H1 (cell line): ENCODE data around the gene GNAI2. TPM values are rescaled to one million over a fixed set of nuclear protein-coding genes. Genes with fewer than 3 reads are reported as not detected.

Experiments used
- CTCF ChIA-PET: fragments of 300-600 bp; sonication (Branson Sonifier 250); formaldehyde crosslinking; loops from one replicate; lab custom pipeline; 2021; ENCODE audit not compliant: partially characterized antibody; lab: Charles Lee
- POLR2A ChIA-PET: fragments of 300-600 bp; sonication (Branson Sonifier 250); formaldehyde crosslinking; loops from one replicate; lab custom pipeline; 2021; ENCODE audit warnings: inconsistent platforms; ENCODE audit not compliant: partially characterized antibody; lab: Charles Lee
- DNase-seq, 2 experiments: peaks; one replicate each; pipeline versions ENCODE4 v3.0.0 to v3.0.0-alpha.2; 2010 to 2022; ENCODE audit warnings: low spot score in 2 of 2, low read depth in 1 of 2, mixed read lengths in 1 of 2
- FAIRE-seq: peaks from 2 replicates; lab custom pipeline; 2011; peaks lifted over from hg19 to GRCh38; lab: Jason Lieb, UNC
- H2AFZ ChIP-seq: 2 replicates; pipeline ENCODE4 v1.8.1; 2012; ENCODE audit warnings: low read length, inconsistent platforms
- H2AK5ac ChIP-seq: 2 replicates; pipeline ENCODE4 v1.6.1; 2013; ENCODE audit warnings: low read depth, low read length
- H2BK120ac ChIP-seq: replicated peaks from 2 replicates; pipeline ENCODE3; 2013; ENCODE audit warnings: low read depth, low read length, inconsistent platforms
- H2BK12ac ChIP-seq: 2 replicates; pipeline ENCODE4 v1.6.1; 2013; ENCODE audit warnings: low read depth, low read length
- H2BK15ac ChIP-seq: 2 replicates; pipeline ENCODE4 v1.6.1; 2013; ENCODE audit warnings: low read length
- H2BK20ac ChIP-seq: 2 replicates; pipeline ENCODE4 v1.6.1; 2013; ENCODE audit warnings: low read length
- H2BK5ac ChIP-seq: 2 replicates; pipeline ENCODE4 v1.6.1; 2013; ENCODE audit warnings: low read depth, low read length
- H3K14ac ChIP-seq: 2 replicates; pipeline ENCODE4 v1.6.1; 2013; ENCODE audit warnings: inconsistent platforms; ENCODE audit not compliant: insufficient read length
- H3K18ac ChIP-seq: 2 replicates; pipeline ENCODE4 v1.6.1; 2013; ENCODE audit warnings: low read length; ENCODE audit errors: extremely low read depth
- H3K23ac ChIP-seq: 2 replicates; pipeline ENCODE4 v1.6.1; 2013; ENCODE audit warnings: inconsistent platforms; ENCODE audit not compliant: insufficient read length
- H3K23me2 ChIP-seq: 2 replicates; pipeline ENCODE4 v1.6.1; 2013; ENCODE audit warnings: low read depth, low read length
- H3K27ac ChIP-seq: 2 replicates; pipeline ENCODE4 v1.6.1; 2011; ENCODE audit warnings: low read depth, low read length, inconsistent platforms
- H3K27me3 ChIP-seq, 4 experiments: replicated peaks in 1 of 4; 1 replicate in 1 of 4; 2 replicates in 3 of 4; pipeline versions ENCODE4 v1.6.1 to v1.8.1; 2011 to 2013; ENCODE audit warnings: low read length in 3 of 4, mild to moderate bottlenecking in 3 of 4, inconsistent platforms in 2 of 4, mixed read lengths in 2 of 4, moderate library complexity in 1 of 4; ENCODE audit not compliant: control insufficient read depth in 3 of 4, insufficient read depth in 3 of 4; ENCODE audit errors: extremely low read depth in 1 of 4
- H3K36me3 ChIP-seq, 4 experiments: 2 replicates each; pipeline versions ENCODE4 v1.6.1 to v1.8.1; 2011 to 2013; ENCODE audit warnings: mild to moderate bottlenecking in 4 of 4, low read length in 3 of 4, moderate library complexity in 2 of 4, control low read depth in 1 of 4, inconsistent platforms in 1 of 4; ENCODE audit not compliant: insufficient read depth in 4 of 4, control insufficient read depth in 2 of 4
- H3K4ac ChIP-seq: replicated peaks from 2 replicates; pipeline ENCODE3; 2013; ENCODE audit warnings: low read length, low read depth, mixed read lengths, inconsistent platforms; ENCODE audit not compliant: insufficient read length
- H3K4me1 ChIP-seq, 4 experiments: replicated peaks in 1 of 4; 1 replicate in 1 of 4; 2 replicates in 3 of 4; pipeline versions ENCODE4 v1.6.1 to v1.8.1; 2011 to 2013; ENCODE audit warnings: low read length in 3 of 4, inconsistent platforms in 2 of 4, mixed read lengths in 1 of 4; ENCODE audit not compliant: insufficient read depth in 4 of 4, control insufficient read depth in 3 of 4
- H3K4me2 ChIP-seq, 2 experiments: 2 replicates each; pipeline versions ENCODE4 v1.6.1 to v1.8.1; 2011 to 2013; ENCODE audit warnings: low read depth in 2 of 2, low read length in 2 of 2, control low read depth in 1 of 2, inconsistent platforms in 1 of 2, mild to moderate bottlenecking in 1 of 2; ENCODE audit not compliant: insufficient read depth in 1 of 2
- H3K4me3 ChIP-seq, 4 experiments: fragments of 200-600, 300-600 bp in 1 of 4; sonication (generic), shearing (Covaris generic), sonication (Bioruptor Twin) in 1 of 4; 2 replicates each; pipeline versions ENCODE4 v1.5.1 to v1.8.1; 2011 to 2016; ENCODE audit warnings: low read length in 4 of 4, low read depth in 3 of 4, control low read depth in 2 of 4, inconsistent platforms in 2 of 4, mild to moderate bottlenecking in 2 of 4, mixed read lengths in 1 of 4, moderate library complexity in 1 of 4; ENCODE audit not compliant: insufficient read depth in 2 of 4; ENCODE audit errors: extremely low read depth in 1 of 4
- H3K56ac ChIP-seq: replicated peaks from 2 replicates; pipeline ENCODE3; 2013; ENCODE audit warnings: low read depth, mild to moderate bottlenecking, mixed read lengths, low read length, inconsistent platforms; ENCODE audit not compliant: insufficient read length
- H3K79me1 ChIP-seq: 2 replicates; pipeline ENCODE4 v1.6.1; 2013; ENCODE audit warnings: low read depth, low read length, control low read depth
- H3K79me2 ChIP-seq, 2 experiments: 2 replicates each; pipeline versions ENCODE4 v1.6.1 to v1.8.1; 2012 to 2013; ENCODE audit warnings: low read length in 2 of 2, mild to moderate bottlenecking in 2 of 2, inconsistent platforms in 1 of 2; ENCODE audit not compliant: insufficient read depth in 2 of 2, control insufficient read depth in 1 of 2
- H3K9ac ChIP-seq, 4 experiments: replicated peaks in 1 of 4; 1 replicate in 1 of 4; 2 replicates in 3 of 4; pipeline versions ENCODE4 v1.6.1 to v1.8.1; 2011 to 2013; ENCODE audit warnings: low read depth in 3 of 4, low read length in 3 of 4, control low read depth in 2 of 4, mild to moderate bottlenecking in 2 of 4, moderate library complexity in 2 of 4, inconsistent platforms in 1 of 4; ENCODE audit errors: extremely low read depth in 1 of 4
- H3K9me3 ChIP-seq, 2 experiments: 2 replicates each; pipeline versions ENCODE4 v1.6.1 to v1.8.1; 2012 to 2013; ENCODE audit warnings: mild to moderate bottlenecking in 2 of 2, moderate library complexity in 2 of 2, control low read depth in 1 of 2, inconsistent platforms in 1 of 2, low read depth in 1 of 2, low read length in 1 of 2, mixed read lengths in 1 of 2; ENCODE audit not compliant: insufficient read depth in 2 of 2
- H4K20me1 ChIP-seq, 2 experiments: replicated peaks in 1 of 2; 2 replicates each; pipeline versions ENCODE3 to v1.8.1; 2011 to 2013; ENCODE audit warnings: inconsistent platforms in 2 of 2, low read length in 2 of 2, mild to moderate bottlenecking in 1 of 2; ENCODE audit not compliant: insufficient read depth in 2 of 2, control insufficient read depth in 1 of 2
- H4K5ac ChIP-seq: 2 replicates; pipeline ENCODE4 v1.6.1; 2013; ENCODE audit warnings: low read length, low read depth, mixed read lengths, inconsistent platforms; ENCODE audit not compliant: insufficient read length
- H4K8ac ChIP-seq: 2 replicates; pipeline ENCODE4 v1.8.0; 2013; ENCODE audit warnings: mild to moderate bottlenecking, moderate library complexity, low read length, inconsistent platforms; ENCODE audit not compliant: insufficient read depth; ENCODE audit errors: extremely low read depth
- H4K91ac ChIP-seq: replicated peaks from 2 replicates; pipeline ENCODE3; 2013; ENCODE audit warnings: low read length, mixed read lengths, inconsistent platforms; ENCODE audit not compliant: insufficient read length
- CEBPB ChIP-seq: IDR thresholded peaks from 2 replicates; pipeline ENCODE4 v1.6.1; 2012; ENCODE audit warnings: low read depth, low read length
- CHD2 ChIP-seq: IDR thresholded peaks from 2 replicates; pipeline ENCODE4 v1.6.1; 2012; ENCODE audit warnings: low read length, improper control_type of control experiment
- EGR1 ChIP-seq: IDR thresholded peaks from 2 replicates; pipeline ENCODE4 v1.6.1; 2011; ENCODE audit warnings: low read depth, low read length, borderline replicate concordance
- GABPA ChIP-seq: IDR thresholded peaks from 2 replicates; pipeline ENCODE4 v1.6.1; 2011; ENCODE audit warnings: mild to moderate bottlenecking, low read length, moderate library complexity, borderline replicate concordance; ENCODE audit not compliant: insufficient read depth
- HDAC2 ChIP-seq, 2 experiments: fragments of 300-600 bp in 1 of 2; sonication (generic) in 1 of 2; IDR thresholded peaks; 2 replicates each; pipeline ENCODE4 v1.6.1; 2011 to 2012; ENCODE audit warnings: low read depth in 2 of 2, low read length in 2 of 2, mild to moderate bottlenecking in 2 of 2, moderate library complexity in 2 of 2, borderline replicate concordance in 1 of 2, inconsistent platforms in 1 of 2
- PHF8 ChIP-seq: fragments of 200-600 bp; sonication (generic); conservative IDR thresholded peaks from 2 replicates; pipeline ENCODE4 v1.7.1; 2012; ENCODE audit warnings: low read depth, mild to moderate bottlenecking, inconsistent platforms, low read length, moderate library complexity
- POLR2A ChIP-seq, 2 experiments: IDR thresholded peaks; 1 replicate in 1 of 2; 2 replicates in 1 of 2; pipeline ENCODE4 v1.6.1; 2011; ENCODE audit warnings: low read depth in 2 of 2, low read length in 2 of 2, mild to moderate bottlenecking in 2 of 2; ENCODE audit errors: control extremely low read depth in 1 of 2
- POU5F1 ChIP-seq: IDR thresholded peaks from 2 replicates; pipeline ENCODE4 v1.6.1; 2011; ENCODE audit warnings: low read depth, mild to moderate bottlenecking, low read length, moderate library complexity
- RNF2 ChIP-seq: fragments of 200-900, 300-1000 bp; sonication (generic); IDR thresholded peaks from 2 replicates; pipeline ENCODE4 v1.7.1; 2016; ENCODE audit warnings: borderline replicate concordance, low read depth, mild to moderate bottlenecking, antibody characterized with exemption, low read length; ENCODE audit not compliant: poor library complexity, severe bottlenecking; ENCODE audit errors: missing control alignments
- SIN3A ChIP-seq, 2 experiments: IDR thresholded peaks in 1 of 2; conservative IDR thresholded peaks in 1 of 2; 2 replicates each; pipeline ENCODE4 v1.6.1; 2011 to 2012; ENCODE audit warnings: low read length in 2 of 2, improper control_type of control experiment in 1 of 2, low read depth in 1 of 2, mild to moderate bottlenecking in 1 of 2
- WGBS, 2 experiments: shearing (Covaris generic) in 1 of 2; methylation state at CpG; one replicate each; pipeline versions ENCODE4 v1.1.6 to v1.1.7; 2013 to 2015; ENCODE audit warnings: low lambda C conversion rate in 2 of 2, mixed read lengths in 2 of 2, inconsistent platforms in 1 of 2, low coverage in 1 of 2, missing lambda C conversion rate in 1 of 2; ENCODE audit not compliant: insufficient replicate concordance in 2 of 2, insufficient coverage in 1 of 2, insufficient read length in 1 of 2; ENCODE audit errors: extremely low coverage in 1 of 2, missing lambda C conversion rate in 1 of 2; 5-methylcytosine and 5-hydroxymethylcytosine counted together
- polyA plus RNA-seq, 7 experiments: library from polyadenylated mRNA; depleted of rRNA in 3 of 7; stranded (reverse) in 5 of 7; unstranded in 2 of 7; fragments of >200 nt in 5 of 7; fragments of 200-250 nt in 2 of 7; gene quantifications; 1 replicate in 5 of 7; 2 replicates in 1 of 7; 4 replicates in 1 of 7; pipeline versions ENCODE4 v1.2.1 to v1.2.3, GENCODE V29; 2011 to 2013; ENCODE audit warnings: missing spikeins in 2 of 7, mixed read lengths in 2 of 7
- total RNA-seq: library from RNA; stranded (reverse); fragmentation: NEBNext Ultra II Directional; extraction: Animal tissue kit (Norgen Biotek cat#: 25700); gene quantifications from 2 replicates; pipeline ENCODE4 v1.2.1, GENCODE V29; 2021

The GNAI2 gene
- total and polyA plus RNA-seq, 2 of the 8 experiments (the other 6 are each of a cell fraction or from before 2014, with no cell fraction given): 168 to 539 TPM

- Histone ChIP-seq H4K91ac (peak overlapping the region; percentile 52), H3K79me1 (peaks cover 7% of the 10 kb centered on the region), H3K23me2 (peaks cover 20% of the 10 kb centered on the region; the same call in 1 of the 2 replicates), H4K20me1 (peaks cover 13 to 38% of the 10 kb centered on the region in 2 experiments), H2AFZ (no peak overlapping the region), H2BK20ac (no peak overlapping the region), H2AK5ac (no peak overlapping the region), H3K4me1 (peaks cover 6 to 45% (median 41%) of the 10 kb centered on the region in 4 experiments), H3K79me2 (peaks cover 12 to 52% of the 10 kb centered on the region in 2 experiments), H2BK120ac (no peak overlapping the region), H3K18ac (peak overlapping the region; percentile 93), H2BK12ac (0 out of 2 replicates have a peak overlapping the region, but pooled peaks have one; percentile 17), H4K5ac (no peak overlapping the region), H3K9me3 (no peaks in the 10 kb centered on the region), H3K27ac (0 out of 2 replicates have a peak overlapping the region, but pooled peaks have one; percentile 61), H3K9ac (peak overlapping the region; percentile 72 to 83 (median 79)), H3K4me2 (peak overlapping the region; percentile 82 to 96), H3K14ac (no peak overlapping the region), H3K36me3 (no peaks in the 10 kb centered on the region), H4K8ac (peak overlapping the region; percentile 81; the same call in 1 of the 2 replicates), H3K56ac (peak overlapping the region; percentile 24), H3K4ac (peak overlapping the region; percentile 57), H2BK5ac (peak overlapping the region; percentile 92; the same call in 1 of the 2 replicates), H3K23ac (no peak overlapping the region), H3K27me3 (no peaks in the 10 kb centered on the region; a peak in 1 of 7 replicates), H2BK15ac (0 out of 2 replicates have a peak overlapping the region, but pooled peaks have one; percentile 16), H3K4me3 (peak overlapping the region; percentile 86 to 93 (median 90))
- no peak for FAIRE-seq
- ChIA-PET POLR2A (interaction anchor here (0.7 to 4.1 kb wide), 4 partner anchors 9 to 29 kb away, joined by 4 to 33 read pairs (median 16); no protein-coding TSS in a partner anchor), CTCF (interaction anchor here (12.9 to 53.5 kb wide), 3 partner anchors 15 to 43 kb away, joined by 121 to 2149 read pairs (median 2149); partner anchors contain the start of genes GNAI2, GNAT1, LSMEM2 and SEMA3B)
- 6% methylated on average over 12 of the region's 13 CpGs; no CpG with 5 or more reads in 1 of the 2 experiments for WGBS, 2 experiments
- peak in 1 of 2 experiments; percentile 60 for DNase-seq
- TF ChIP-seq CHD2 (no peak), EGR1 (no peak), HDAC2 (IDR thresholded peaks at IDR 0.05; ENCODE audit: borderline replicate concordance in 1 of 2, low read depth in 2 of 2, low read length in 2 of 2) (no peak), POLR2A (IDR thresholded peaks at IDR 0.05; ENCODE audit: control extremely low read depth in 1 of 2, low read depth in 2 of 2, low read length in 2 of 2) (0 out of 3 replicates have a peak, but pooled peaks of 1 of the 2 experiments have one; percentile 33), RNF2 (no peak), CEBPB (no peak), SIN3A (conservative IDR thresholded peaks at IDR 0.05 in 1 of 2, IDR thresholded peaks at IDR 0.05 in 1 of 2; ENCODE audit: low read depth in 1 of 2, low read length in 2 of 2) (0 out of 4 replicates have a peak, but pooled peaks of 1 of the 2 experiments have one; percentile 24), PHF8 (no peak), POU5F1 (no peak), GABPA (no peak)
Measured at GRCh38 chr3:50236484-50237132, 604 bp downstream of the GNAI2 start.
